ENCODE results near the gene ZBED4.

- TF ChIP-seq POLR2A (IDR thresholded peaks at IDR 0.05) = peak in 1 of 3 donors; percentile 41
- TF ChIP-seq, protein P1, sequence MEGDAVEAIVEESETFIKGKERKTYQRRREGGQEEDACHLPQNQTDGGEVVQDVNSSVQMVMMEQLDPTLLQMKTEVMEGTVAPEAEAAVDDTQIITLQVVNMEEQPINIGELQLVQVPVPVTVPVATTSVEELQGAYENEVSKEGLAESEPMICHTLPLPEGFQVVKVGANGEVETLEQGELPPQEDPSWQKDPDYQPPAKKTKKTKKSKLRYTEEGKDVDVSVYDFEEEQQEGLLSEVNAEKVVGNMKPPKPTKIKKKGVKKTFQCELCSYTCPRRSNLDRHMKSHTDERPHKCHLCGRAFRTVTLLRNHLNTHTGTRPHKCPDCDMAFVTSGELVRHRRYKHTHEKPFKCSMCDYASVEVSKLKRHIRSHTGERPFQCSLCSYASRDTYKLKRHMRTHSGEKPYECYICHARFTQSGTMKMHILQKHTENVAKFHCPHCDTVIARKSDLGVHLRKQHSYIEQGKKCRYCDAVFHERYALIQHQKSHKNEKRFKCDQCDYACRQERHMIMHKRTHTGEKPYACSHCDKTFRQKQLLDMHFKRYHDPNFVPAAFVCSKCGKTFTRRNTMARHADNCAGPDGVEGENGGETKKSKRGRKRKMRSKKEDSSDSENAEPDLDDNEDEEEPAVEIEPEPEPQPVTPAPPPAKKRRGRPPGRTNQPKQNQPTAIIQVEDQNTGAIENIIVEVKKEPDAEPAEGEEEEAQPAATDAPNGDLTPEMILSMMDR (IDR thresholded peaks at IDR 0.05) = no peak
These were observed 20.2 kb upstream of the ZBED4 start for GRCh38 chr22:49833340-49834007.

Measured in body of pancreas (tissue), 4 donors.